Naive B cell (primary cell): ENCODE data around the gene EDARADD. TPM values are rescaled to one million over a fixed set of nuclear protein-coding genes. Genes with fewer than 3 reads are reported as not detected.
"Not testable (repeated sequence)": the region's sequence is repeated elsewhere in the genome, so short reads cannot be mapped to it uniquely, and the experiment has no call there.

Experiments used
- ATAC-seq, 2 donors: fragments of 150-1000 bp; cut with Tn5 transposase; 2 replicates each; pipeline ENCODE4 v1.10.0; 2021; ENCODE audit warnings: low read depth in 2 of 2, mild to moderate bottlenecking in 2 of 2, moderate library complexity in 2 of 2
- DNase-seq: peaks from one replicate; pipeline ENCODE4 v3.0.0; 2022
- H3K27ac Mint-ChIP-seq, 6 donors: one replicate each; pipeline ENCODE4 v1.8.0; 2020 to 2022; ENCODE audit warnings: mild to moderate bottlenecking in 6 of 6, mixed read lengths in 6 of 6, moderate library complexity in 5 of 6, inconsistent platforms in 2 of 6
- H3K27me3 Mint-ChIP-seq, 3 donors: one replicate each; pipeline ENCODE4 v1.8.0; 2021 to 2022; ENCODE audit warnings: mixed read lengths in 3 of 3, mild to moderate bottlenecking in 1 of 3
- H3K36me3 Mint-ChIP-seq, 2 donors: one replicate each; pipeline ENCODE4 v1.8.0; 2020 to 2022; ENCODE audit warnings: mixed read lengths in 2 of 2, inconsistent platforms in 1 of 2, mild to moderate bottlenecking in 1 of 2
- H3K4me1 Mint-ChIP-seq, 3 donors: one replicate each; pipeline ENCODE4 v1.8.0; 2020 to 2022; ENCODE audit warnings: mixed read lengths in 3 of 3, inconsistent platforms in 1 of 3, mild to moderate bottlenecking in 1 of 3, moderate library complexity in 1 of 3
- H3K4me3 Mint-ChIP-seq, 8 donors: one replicate each; pipeline ENCODE4 v1.8.0; 2020 to 2022; ENCODE audit warnings: mild to moderate bottlenecking in 8 of 8, mixed read lengths in 8 of 8, moderate library complexity in 8 of 8, inconsistent platforms in 2 of 8
- H3K9me3 Mint-ChIP-seq, 7 donors: one replicate each; pipeline ENCODE4 v1.8.0; 2020 to 2022; ENCODE audit warnings: mixed read lengths in 7 of 7, mild to moderate bottlenecking in 5 of 7, inconsistent platforms in 2 of 7, moderate library complexity in 1 of 7
- polyA plus RNA-seq, 6 donors: library from polyadenylated mRNA; unstranded; fragments of 300-500 nt; fragmentation: Illumina TruSeq; gene quantifications; one replicate each; pipeline ENCODE4 v1.2.3, GENCODE V29; 2021; ENCODE audit warnings: low read depth in 6 of 6

EDARADD gene
- polyA plus RNA-seq, 6 donors from 2014 or later: not detected

GRCh38 chr1:236504338-236504737, 110.3 kb downstream of the EDARADD start:
- H3K4me1 Mint-ChIP-seq: peaks cover 10 to 17% (median 13%) of the 10 kb centered on the region in 3 donors
- DNase-seq, ATAC-seq, H3K9me3 Mint-ChIP-seq, H3K36me3 Mint-ChIP-seq, H3K27ac Mint-ChIP-seq, H3K4me3 Mint-ChIP-seq: not testable (repeated sequence)
- H3K27me3 Mint-ChIP-seq: peaks cover 0 to 17% (median 0%) of the 10 kb centered on the region in 3 donors

- Mint-ChIP-seq H3K4me1 (peaks cover 10 to 17% (median 13%) of the 10 kb centered on the region in 3 donors), H3K27me3 (peaks cover 0 to 17% (median 0%) of the 10 kb centered on the region in 3 donors), H3K4me3 (no peak overlapping the region), H3K27ac (peak overlapping the region in 1 of 6 donors; percentile 49), H3K9me3 (peaks cover 0 to 2% (median 0%) of the 10 kb centered on the region in 7 donors), H3K36me3 (no peaks in the 10 kb centered on the region)
- ATAC-seq: no peak
- DNase-seq: no peak
Observed at GRCh38 chr1:236507022-236507700, 113.1 kb downstream of the EDARADD start.

- H3K4me1 Mint-ChIP-seq: peaks cover 0 to 5% (median 0%) of the 10 kb centered on the region in 3 donors
- peak overlapping the region in 1 of 6 donors; percentile 88 for H3K27ac Mint-ChIP-seq
- H3K9me3 Mint-ChIP-seq: no peaks in the 10 kb centered on the region
- no peak for ATAC-seq
- H3K27me3 Mint-ChIP-seq: peaks cover 0 to 8% (median 0%) of the 10 kb centered on the region in 3 donors
- no peak for DNase-seq
- no peak overlapping the region for H3K4me3 Mint-ChIP-seq
- no peaks in the 10 kb centered on the region for H3K36me3 Mint-ChIP-seq
Observed at GRCh38 chr1:236508593-236509027, 114.5 kb downstream of the EDARADD start.

- H3K4me1 Mint-ChIP-seq: peaks cover 0 to 5% (median 0%) of the 10 kb centered on the region in 3 donors
- H3K27me3 Mint-ChIP-seq: peaks cover 0 to 8% (median 0%) of the 10 kb centered on the region in 3 donors
- H3K4me3 Mint-ChIP-seq: no peak overlapping the region
- ATAC-seq (no peak), DNase-seq (no peak)
- no peaks in the 10 kb centered on the region for H3K9me3 Mint-ChIP-seq
- H3K27ac Mint-ChIP-seq: no peak overlapping the region
- H3K36me3 Mint-ChIP-seq: no peaks in the 10 kb centered on the region
Observed at GRCh38 chr1:236509203-236509602, 115.1 kb downstream of the EDARADD start.

DNA sequence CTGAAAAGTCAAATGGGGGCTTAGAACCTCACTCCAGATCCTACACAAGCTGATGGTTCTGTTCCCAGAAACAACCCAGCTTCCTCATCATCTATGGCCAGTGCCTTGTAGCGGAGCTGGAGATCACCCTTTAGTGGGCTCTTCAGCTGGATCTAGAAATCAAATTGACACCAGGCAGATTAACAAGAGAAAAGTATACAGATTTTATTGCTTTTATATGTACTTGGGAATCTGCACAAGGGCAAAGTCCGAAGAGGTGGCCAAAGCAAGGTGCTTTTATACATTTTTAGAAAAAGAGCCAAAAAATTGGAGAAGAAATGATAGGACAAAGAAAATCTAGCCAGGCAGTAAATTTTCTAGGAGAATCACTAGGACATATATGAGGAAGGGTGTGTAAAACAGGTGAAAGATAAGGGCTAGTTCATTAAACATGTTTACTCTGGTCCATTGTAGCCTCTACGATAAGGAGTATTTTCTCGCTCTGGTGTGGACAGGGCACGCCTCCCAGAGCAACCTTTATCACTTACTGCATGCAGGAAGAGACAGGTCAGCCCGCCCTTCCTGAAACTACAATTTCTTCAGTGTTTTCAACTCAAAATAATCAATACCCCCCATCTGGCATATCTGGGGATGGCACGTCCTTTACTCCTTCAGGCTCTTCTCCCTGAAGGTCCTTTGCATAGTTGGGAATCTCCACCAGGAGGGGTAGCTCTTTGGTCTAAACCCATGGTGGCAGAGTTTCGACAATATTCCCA, 115.7 kb downstream of the EDARADD start:
- no peak overlapping the region for H3K4me3 Mint-ChIP-seq
- no peak overlapping the region for H3K27ac Mint-ChIP-seq
- no peaks in the 10 kb centered on the region for H3K9me3 Mint-ChIP-seq
- no peaks in the 10 kb centered on the region for H3K36me3 Mint-ChIP-seq
- peaks cover 0 to 8% (median 0%) of the 10 kb centered on the region in 3 donors for H3K27me3 Mint-ChIP-seq
- DNase-seq: no peak
- H3K4me1 Mint-ChIP-seq: peaks cover 0 to 5% (median 0%) of the 10 kb centered on the region in 3 donors
- no peak for ATAC-seq

GRCh38 chr1:236511735-236512418, 117.8 kb downstream of the EDARADD start:
- no peak for DNase-seq
- Mint-ChIP-seq H3K36me3 (no peaks in the 10 kb centered on the region), H3K4me3 (no peak overlapping the region), H3K9me3 (no peaks in the 10 kb centered on the region), H3K4me1 (peaks cover 0 to 5% (median 0%) of the 10 kb centered on the region in 3 donors), H3K27ac (peak overlapping the region in 1 of 6 donors; percentile 72), H3K27me3 (peaks cover 0 to 8% (median 0%) of the 10 kb centered on the region in 3 donors)
- ATAC-seq: no peak

- Mint-ChIP-seq H3K4me1 (no peaks in the 10 kb centered on the region), H3K9me3 (no peaks in the 10 kb centered on the region), H3K36me3 (no peaks in the 10 kb centered on the region), H3K4me3 (no peak overlapping the region), H3K27me3 (no peaks in the 10 kb centered on the region), H3K27ac (no peak overlapping the region)
- no peak for ATAC-seq
- no peak for DNase-seq
Observed at GRCh38 chr1:236514703-236515442, 120.8 kb downstream of the EDARADD start.

- no peaks in the 10 kb centered on the region for H3K36me3 Mint-ChIP-seq
- no peaks in the 10 kb centered on the region for H3K27me3 Mint-ChIP-seq
- H3K4me3 Mint-ChIP-seq: peak overlapping the region in 1 of 8 donors; percentile 60
- ATAC-seq (no peak), DNase-seq (no peak)
- peak overlapping the region in 1 of 6 donors; percentile 23 for H3K27ac Mint-ChIP-seq
- no peaks in the 10 kb centered on the region for H3K4me1 Mint-ChIP-seq
- no peaks in the 10 kb centered on the region for H3K9me3 Mint-ChIP-seq
Observed at GRCh38 chr1:236515443-236515958, 121.4 kb downstream of the EDARADD start.

GRCh38 chr1:236516929-236517704, 123.0 kb downstream of the EDARADD start:
- DNase-seq (no peak), ATAC-seq (no peak)
- Mint-ChIP-seq H3K4me1 (no peaks in the 10 kb centered on the region), H3K27me3 (no peaks in the 10 kb centered on the region), H3K4me3 (no peak overlapping the region), H3K27ac (no peak overlapping the region), H3K36me3 (no peaks in the 10 kb centered on the region), H3K9me3 (peaks cover 0 to 3% (median 0%) of the 10 kb centered on the region in 7 donors)

DNA sequence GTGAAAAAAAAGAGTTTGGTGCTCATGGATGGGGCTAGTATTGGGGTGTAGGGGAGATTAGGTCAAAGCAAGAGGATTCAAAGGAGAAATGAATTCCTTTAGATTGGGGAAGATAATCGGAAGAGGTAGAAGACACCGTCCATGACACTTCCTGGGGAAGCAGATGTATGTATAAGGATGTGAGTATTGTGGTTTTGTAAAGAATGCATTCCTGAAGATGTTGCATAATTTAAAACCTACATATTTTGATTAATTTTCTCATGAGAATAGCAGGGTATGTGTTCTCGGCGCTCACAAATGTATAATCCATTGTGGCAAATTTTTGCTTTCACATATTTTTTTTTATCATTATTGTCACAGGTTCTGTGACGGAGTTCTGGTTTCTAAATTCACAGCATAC, 124.2 kb downstream of the EDARADD start:
- peaks cover 0 to 6% (median 3%) of the 10 kb centered on the region in 3 donors for H3K4me1 Mint-ChIP-seq
- peaks cover 0 to 3% (median 0%) of the 10 kb centered on the region in 7 donors for H3K9me3 Mint-ChIP-seq
- H3K27me3 Mint-ChIP-seq: no peaks in the 10 kb centered on the region
- peak overlapping the region in 1 of 6 donors; percentile 6 for H3K27ac Mint-ChIP-seq
- no peak overlapping the region for H3K4me3 Mint-ChIP-seq
- ATAC-seq (no peak), DNase-seq (no peak)
- H3K36me3 Mint-ChIP-seq: no peaks in the 10 kb centered on the region

DNA sequence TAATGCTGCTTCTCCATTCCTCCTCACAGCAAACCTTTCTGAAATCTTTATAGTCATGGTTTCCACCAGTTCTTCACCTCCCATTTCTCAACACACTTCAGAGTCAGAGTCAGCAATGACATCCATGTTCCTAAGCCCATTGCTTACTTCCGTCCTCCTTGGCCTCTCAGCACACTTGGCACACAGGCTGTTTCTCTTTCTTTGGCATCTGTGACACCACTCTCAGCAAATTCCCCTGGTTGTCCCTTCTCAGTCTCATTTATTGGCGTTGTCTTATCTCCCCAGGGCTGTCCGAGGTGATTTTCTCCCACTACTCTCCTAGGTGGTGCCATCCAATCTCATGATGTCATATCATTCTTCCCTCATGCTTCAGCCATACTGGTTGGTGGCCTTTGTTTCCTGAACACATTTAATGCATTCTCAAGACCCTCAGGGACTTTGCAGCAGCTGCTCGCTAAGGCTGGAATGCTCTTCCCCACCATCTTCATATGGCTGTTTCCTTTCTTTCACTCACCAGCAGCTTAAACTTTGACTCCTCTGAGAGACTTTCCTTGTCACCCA, 126.4 kb downstream of the EDARADD start:
- Mint-ChIP-seq H3K4me3 (peak overlapping the region in 1 of 8 donors; percentile 92), H3K4me1 (peaks cover 6 to 21% (median 9%) of the 10 kb centered on the region in 3 donors), H3K27ac (no peak overlapping the region), H3K27me3 (no peaks in the 10 kb centered on the region), H3K9me3 (peaks cover 0 to 3% (median 0%) of the 10 kb centered on the region in 7 donors), H3K36me3 (no peaks in the 10 kb centered on the region)
- ATAC-seq: no peak
- no peak for DNase-seq
